WERI-Rb-1 (cell line): ENCODE results near the gene IL17A.

Source experiments
- DNase-seq: peaks from one replicate; pipeline ENCODE4 v3.0.0-alpha.2; 2020
- H3K27ac ChIP-seq: fragments of 250-450 bp; sonication (Bioruptor Pico); 2 replicates; pipeline ENCODE4 v1.5.1; 2020; ENCODE audit warnings: mild to moderate bottlenecking, moderate library complexity
- H3K27me3 ChIP-seq: fragments of 250-450 bp; sonication (Bioruptor Pico); 2 replicates; pipeline ENCODE4 v1.5.1; 2021; ENCODE audit warnings: mild to moderate bottlenecking, low read depth, moderate library complexity; ENCODE audit not compliant: insufficient read depth, severe bottlenecking
- H3K36me3 ChIP-seq: fragments of 250-450 bp; sonication (Bioruptor Pico); 2 replicates; pipeline ENCODE4 v1.5.1; 2020; ENCODE audit warnings: mild to moderate bottlenecking, moderate library complexity
- H3K4me3 ChIP-seq: 2 replicates; pipeline ENCODE4 v1.5.1; 2011; ENCODE audit warnings: low read depth, mild to moderate bottlenecking, control low read depth, low read length
- H3K9me3 ChIP-seq: fragments of 250-450 bp; sonication (Bioruptor Pico); 2 replicates; pipeline ENCODE4 v1.5.1; 2021; ENCODE audit warnings: mild to moderate bottlenecking, moderate library complexity; ENCODE audit not compliant: severe bottlenecking
- TF ChIP-seq, protein P1 (sequence below): IDR thresholded peaks from 2 replicates; pipeline ENCODE4 v1.5.1; 2011; ENCODE audit warnings: low read depth, mild to moderate bottlenecking, control low read depth, inconsistent platforms, low read length

Gene IL17A

DNA sequence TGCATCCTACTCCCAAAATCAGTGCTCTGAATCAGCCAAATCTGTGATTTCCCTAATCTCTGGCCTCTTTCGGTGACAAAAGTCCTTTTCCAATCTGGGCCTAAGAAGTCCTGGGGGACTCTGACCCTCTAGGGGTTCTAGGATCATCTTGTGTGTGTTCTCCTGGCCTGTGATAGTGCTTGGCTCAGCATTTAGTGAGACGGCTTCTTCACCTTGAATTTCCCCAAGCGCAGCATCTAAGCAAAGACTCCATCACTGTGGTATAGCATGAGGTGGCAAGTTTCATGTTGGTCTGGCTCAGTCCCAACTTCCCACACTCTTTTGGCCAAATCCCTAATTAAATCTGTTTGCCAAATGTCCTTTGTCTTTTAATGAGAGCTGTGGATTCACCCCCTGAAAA is 12.1 kb upstream of the IL17A start:
- no peak for DNase-seq
- H3K27ac ChIP-seq, result no peak overlapping the region
- TF ChIP-seq, protein P1, sequence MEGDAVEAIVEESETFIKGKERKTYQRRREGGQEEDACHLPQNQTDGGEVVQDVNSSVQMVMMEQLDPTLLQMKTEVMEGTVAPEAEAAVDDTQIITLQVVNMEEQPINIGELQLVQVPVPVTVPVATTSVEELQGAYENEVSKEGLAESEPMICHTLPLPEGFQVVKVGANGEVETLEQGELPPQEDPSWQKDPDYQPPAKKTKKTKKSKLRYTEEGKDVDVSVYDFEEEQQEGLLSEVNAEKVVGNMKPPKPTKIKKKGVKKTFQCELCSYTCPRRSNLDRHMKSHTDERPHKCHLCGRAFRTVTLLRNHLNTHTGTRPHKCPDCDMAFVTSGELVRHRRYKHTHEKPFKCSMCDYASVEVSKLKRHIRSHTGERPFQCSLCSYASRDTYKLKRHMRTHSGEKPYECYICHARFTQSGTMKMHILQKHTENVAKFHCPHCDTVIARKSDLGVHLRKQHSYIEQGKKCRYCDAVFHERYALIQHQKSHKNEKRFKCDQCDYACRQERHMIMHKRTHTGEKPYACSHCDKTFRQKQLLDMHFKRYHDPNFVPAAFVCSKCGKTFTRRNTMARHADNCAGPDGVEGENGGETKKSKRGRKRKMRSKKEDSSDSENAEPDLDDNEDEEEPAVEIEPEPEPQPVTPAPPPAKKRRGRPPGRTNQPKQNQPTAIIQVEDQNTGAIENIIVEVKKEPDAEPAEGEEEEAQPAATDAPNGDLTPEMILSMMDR, result no peak
- H3K9me3 ChIP-seq, result no peaks in the 10 kb centered on the region
- H3K4me3 ChIP-seq, result no peak overlapping the region
- H3K27me3 ChIP-seq, result no peaks in the 10 kb centered on the region
- no peaks in the 10 kb centered on the region for H3K36me3 ChIP-seq

DNA sequence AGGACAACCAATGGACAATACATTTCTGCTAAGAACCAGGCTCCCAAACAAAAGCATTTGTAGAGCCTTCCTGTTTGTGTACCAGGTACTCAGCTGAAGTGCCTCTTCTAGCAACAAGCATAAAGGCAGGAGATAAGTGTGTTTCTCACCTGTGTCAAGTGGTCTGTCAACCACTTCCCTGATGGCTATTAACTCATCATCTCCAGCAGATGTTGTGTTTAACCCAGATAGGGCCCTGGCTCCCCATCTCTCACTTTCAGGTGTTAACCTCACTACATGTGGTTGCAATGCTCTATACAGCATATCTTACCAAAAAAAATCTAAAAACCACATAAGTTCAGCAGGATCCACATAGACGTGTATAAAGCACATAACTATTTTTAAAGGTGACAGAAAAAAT is 9.6 kb upstream of the IL17A start:
- Histone ChIP-seq H3K27me3 (no peaks in the 10 kb centered on the region), H3K4me3 (no peak overlapping the region), H3K36me3 (no peaks in the 10 kb centered on the region), H3K9me3 (no peaks in the 10 kb centered on the region), H3K27ac (no peak overlapping the region)
- TF ChIP-seq, protein P1, result no peak
- no peak for DNase-seq

DNA sequence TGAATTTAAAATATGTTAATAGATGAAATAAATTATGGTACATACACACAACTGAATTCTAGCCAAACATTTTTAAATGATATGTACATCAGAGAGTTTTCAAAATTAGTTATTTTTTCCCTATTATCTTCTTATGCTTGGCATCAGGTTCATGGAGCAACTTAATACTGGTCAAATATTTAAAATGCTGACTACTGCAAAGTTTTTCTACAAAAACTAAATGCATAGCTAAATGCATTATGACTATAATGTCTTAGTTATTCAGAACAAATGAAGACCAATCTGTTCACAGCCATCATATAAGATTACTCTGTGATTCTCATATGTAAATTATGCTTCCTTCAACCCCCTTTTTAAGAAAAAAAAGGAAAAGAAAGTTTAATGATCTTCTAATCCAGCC is 8.2 kb upstream of the IL17A start:
- TF ChIP-seq, protein P1, result no peak
- no peaks in the 10 kb centered on the region for H3K9me3 ChIP-seq
- no peaks in the 10 kb centered on the region for H3K36me3 ChIP-seq
- H3K27ac ChIP-seq, result no peak overlapping the region
- H3K4me3 ChIP-seq, result no peak overlapping the region
- H3K27me3 ChIP-seq, result no peaks in the 10 kb centered on the region
- no peak for DNase-seq

DNA sequence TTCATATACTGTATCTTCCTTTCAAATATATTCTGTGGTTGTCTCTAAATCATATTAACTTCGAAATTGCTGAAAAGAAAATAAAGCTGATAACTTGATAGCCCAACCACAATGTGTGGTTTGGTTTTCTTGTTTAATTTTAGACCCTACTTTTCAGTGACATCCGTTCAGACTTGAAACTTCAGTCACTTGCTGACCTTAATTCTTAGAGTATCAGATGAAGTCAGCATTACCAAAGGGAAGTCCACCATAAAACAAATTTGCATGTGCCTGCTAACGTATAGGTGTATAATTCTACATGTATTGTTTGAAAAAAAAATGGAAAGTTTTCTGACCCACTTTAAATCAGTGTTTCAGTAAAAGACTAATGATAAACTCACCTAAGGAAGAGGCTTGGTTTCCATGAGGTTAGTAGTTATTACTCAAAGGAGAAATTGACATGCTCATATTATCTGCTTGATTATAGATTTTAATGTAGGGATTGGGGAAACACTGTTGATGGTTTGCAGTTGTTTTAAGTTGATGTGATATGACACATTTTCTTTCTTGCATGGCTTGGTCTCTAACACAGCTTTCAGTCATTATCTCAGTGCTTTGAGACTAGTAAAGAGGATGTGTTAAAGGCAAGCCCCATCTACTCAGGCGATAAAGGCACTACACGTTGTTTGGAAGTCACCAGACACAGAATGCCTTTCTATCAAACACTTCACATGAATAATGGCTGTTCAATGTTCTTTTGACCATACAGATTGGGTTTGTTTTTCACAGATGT is 5.2 kb upstream of the IL17A start:
- Histone ChIP-seq H3K36me3 (no peaks in the 10 kb centered on the region), H3K27ac (no peak overlapping the region), H3K4me3 (no peak overlapping the region), H3K9me3 (no peaks in the 10 kb centered on the region), H3K27me3 (peaks cover under 1% of the 10 kb centered on the region)
- TF ChIP-seq, protein P1, result no peak
- no peak for DNase-seq

DNA sequence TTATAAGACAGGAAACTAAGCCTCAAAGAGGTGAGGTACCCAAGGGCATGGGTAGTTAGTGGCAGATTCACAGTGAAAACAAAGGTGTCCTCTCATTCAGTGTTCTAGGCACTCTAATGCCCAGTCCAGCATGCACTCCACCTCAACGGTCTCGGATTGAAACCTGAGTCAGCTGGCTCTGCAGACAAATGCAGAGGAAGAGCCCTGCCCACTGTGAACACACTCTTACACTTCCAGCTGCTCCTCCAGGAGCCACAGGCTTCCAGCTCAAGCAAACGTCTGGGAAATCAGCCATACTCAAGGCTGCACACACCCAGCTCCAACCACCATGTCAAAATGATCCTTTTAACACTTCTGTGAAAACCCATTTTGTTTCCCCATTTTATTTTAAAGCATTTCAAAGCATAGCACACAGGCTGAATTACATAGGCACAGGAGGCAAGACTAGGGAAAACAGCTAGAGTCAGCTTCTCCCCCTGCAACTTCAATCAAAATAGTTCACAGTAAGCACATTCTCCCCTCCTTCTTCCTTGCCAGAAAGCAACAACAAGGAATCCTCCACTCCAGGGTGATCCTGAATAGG is 3.0 kb upstream of the IL17A start:
- Histone ChIP-seq H3K27me3 (peaks cover 4% of the 10 kb centered on the region), H3K4me3 (no peak overlapping the region), H3K9me3 (no peaks in the 10 kb centered on the region), H3K27ac (no peak overlapping the region), H3K36me3 (no peaks in the 10 kb centered on the region)
- TF ChIP-seq, protein P1, result no peak
- no peak for DNase-seq
